ENCODE results near the gene STMN1. TPM values are rescaled to one million over a fixed set of nuclear protein-coding genes. Genes with fewer than 3 reads are reported as not detected.
A peak's percentile ranks its signal among the peaks of the same experiment; 100 is the strongest.
"Not testable (repeated sequence)": the region's sequence is repeated elsewhere in the genome, so short reads cannot be mapped to it uniquely, and the experiment has no call there.

STMN1 gene
- total RNA-seq, 1 donor from 2014 or later = 591 TPM

DNA sequence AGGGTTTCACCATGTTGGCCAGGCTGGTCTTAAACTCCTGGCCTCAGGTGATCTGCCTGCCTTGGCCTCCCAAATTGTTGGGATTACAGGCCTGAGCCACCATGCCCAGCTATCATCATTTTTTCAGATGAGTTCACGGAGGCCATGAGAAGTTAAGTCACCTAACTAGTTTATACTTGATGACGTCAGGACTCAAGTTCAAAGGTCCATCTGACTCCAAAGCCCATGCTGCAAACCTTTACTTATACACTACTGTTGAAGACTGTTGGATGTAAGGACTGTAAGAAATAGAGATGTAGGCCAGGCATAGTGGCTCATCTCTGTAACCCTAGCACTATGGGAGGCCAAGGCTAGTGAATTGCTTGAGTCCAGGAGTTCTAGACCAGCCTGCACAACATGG lies 40.8 kb upstream of the STMN1 start:
- Mint-ChIP-seq H3K27me3 (no peaks in the 10 kb centered on the region), H3K9me3 (peaks cover 4% of the 10 kb centered on the region), H3K4me3 (no peak overlapping the region), H3K27ac (no peak overlapping the region), H3K36me3 (no peaks in the 10 kb centered on the region), H3K4me1 (ENCODE audit: unreplicated experiment) (no peaks in the 10 kb centered on the region)
- no peak for TF ChIP-seq CTCF (conservative IDR thresholded peaks at IDR 0.05)
- no peak for DNase-seq (ENCODE audit: extremely low spot score, unreplicated experiment)

GRCh38 chr1:25945761-25946160 lies 39.5 kb upstream of the STMN1 start:
- Mint-ChIP-seq H3K27me3 (no peaks in the 10 kb centered on the region), H3K4me1 (ENCODE audit: unreplicated experiment) (no peaks in the 10 kb centered on the region), H3K27ac (no peak overlapping the region), H3K4me3 (no peak overlapping the region), H3K36me3 (no peaks in the 10 kb centered on the region), H3K9me3 (peaks cover 4% of the 10 kb centered on the region)
- DNase-seq (ENCODE audit: extremely low spot score, unreplicated experiment) = no peak
- no peak for TF ChIP-seq CTCF (conservative IDR thresholded peaks at IDR 0.05)

DNA sequence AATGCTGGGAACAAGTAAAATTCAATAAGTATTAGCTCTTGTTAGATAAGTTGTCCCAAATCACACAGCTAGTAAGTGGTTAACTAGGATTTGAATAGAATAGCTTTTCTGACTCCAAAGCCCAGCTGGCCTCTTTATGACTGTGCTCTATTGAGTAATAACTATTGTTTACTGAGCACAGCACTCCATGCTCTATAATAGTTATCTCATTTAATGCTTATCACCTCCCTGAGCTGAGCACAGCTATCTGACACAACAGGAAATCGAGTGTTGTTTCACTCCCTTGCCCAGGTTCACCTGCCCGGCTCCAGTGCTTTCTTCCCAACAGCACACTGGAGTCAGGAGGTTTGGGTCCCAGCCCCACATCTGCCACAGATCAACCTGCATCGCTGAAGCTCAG lies 38.8 kb upstream of the STMN1 start:
- Mint-ChIP-seq H3K27ac (no peak overlapping the region), H3K4me3 (no peak overlapping the region), H3K9me3 (peaks cover 4% of the 10 kb centered on the region), H3K4me1 (ENCODE audit: unreplicated experiment) (no peaks in the 10 kb centered on the region), H3K27me3 (no peaks in the 10 kb centered on the region), H3K36me3 (no peaks in the 10 kb centered on the region)
- no peak for DNase-seq (ENCODE audit: extremely low spot score, unreplicated experiment)
- TF ChIP-seq CTCF (conservative IDR thresholded peaks at IDR 0.05) = no peak

- not testable (repeated sequence) for H3K27ac Mint-ChIP-seq; H3K9me3 Mint-ChIP-seq; H3K4me1 Mint-ChIP-seq (ENCODE audit: unreplicated experiment); H3K36me3 Mint-ChIP-seq; H3K4me3 Mint-ChIP-seq; H3K27me3 Mint-ChIP-seq; DNase-seq (ENCODE audit: extremely low spot score, unreplicated experiment)
These were observed 37.3 kb upstream of the STMN1 start for GRCh38 chr1:25943511-25943910.

DNA sequence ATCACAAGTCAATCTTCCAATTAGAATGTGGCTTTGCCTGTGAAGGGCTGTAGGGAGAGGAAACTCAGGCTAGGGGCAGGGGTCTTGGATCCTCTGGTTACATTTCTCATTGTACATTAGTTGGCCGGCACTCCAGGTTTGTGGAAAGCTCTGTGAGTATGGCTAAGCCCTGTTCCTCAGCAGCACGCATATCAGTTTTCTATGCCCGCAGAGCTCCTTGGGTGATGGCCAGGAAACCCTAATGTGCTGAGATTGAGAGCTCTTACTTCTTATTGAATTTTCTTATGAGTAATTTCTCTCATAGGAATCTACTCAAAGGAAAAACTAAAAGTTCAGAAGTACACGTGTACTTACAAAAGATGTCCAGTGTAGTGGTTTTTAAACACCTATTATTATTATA lies 30.7 kb upstream of the STMN1 start:
- DNase-seq (ENCODE audit: extremely low spot score, unreplicated experiment) = no peak
- H3K9me3 Mint-ChIP-seq = no peaks in the 10 kb centered on the region
- no peak for TF ChIP-seq CTCF (conservative IDR thresholded peaks at IDR 0.05)
- peaks cover 15% of the 10 kb centered on the region for H3K4me1 Mint-ChIP-seq (ENCODE audit: unreplicated experiment)
- no peaks in the 10 kb centered on the region for H3K36me3 Mint-ChIP-seq
- no peak overlapping the region for H3K27ac Mint-ChIP-seq
- peaks cover 5% of the 10 kb centered on the region for H3K27me3 Mint-ChIP-seq
- no peak overlapping the region for H3K4me3 Mint-ChIP-seq

DNA sequence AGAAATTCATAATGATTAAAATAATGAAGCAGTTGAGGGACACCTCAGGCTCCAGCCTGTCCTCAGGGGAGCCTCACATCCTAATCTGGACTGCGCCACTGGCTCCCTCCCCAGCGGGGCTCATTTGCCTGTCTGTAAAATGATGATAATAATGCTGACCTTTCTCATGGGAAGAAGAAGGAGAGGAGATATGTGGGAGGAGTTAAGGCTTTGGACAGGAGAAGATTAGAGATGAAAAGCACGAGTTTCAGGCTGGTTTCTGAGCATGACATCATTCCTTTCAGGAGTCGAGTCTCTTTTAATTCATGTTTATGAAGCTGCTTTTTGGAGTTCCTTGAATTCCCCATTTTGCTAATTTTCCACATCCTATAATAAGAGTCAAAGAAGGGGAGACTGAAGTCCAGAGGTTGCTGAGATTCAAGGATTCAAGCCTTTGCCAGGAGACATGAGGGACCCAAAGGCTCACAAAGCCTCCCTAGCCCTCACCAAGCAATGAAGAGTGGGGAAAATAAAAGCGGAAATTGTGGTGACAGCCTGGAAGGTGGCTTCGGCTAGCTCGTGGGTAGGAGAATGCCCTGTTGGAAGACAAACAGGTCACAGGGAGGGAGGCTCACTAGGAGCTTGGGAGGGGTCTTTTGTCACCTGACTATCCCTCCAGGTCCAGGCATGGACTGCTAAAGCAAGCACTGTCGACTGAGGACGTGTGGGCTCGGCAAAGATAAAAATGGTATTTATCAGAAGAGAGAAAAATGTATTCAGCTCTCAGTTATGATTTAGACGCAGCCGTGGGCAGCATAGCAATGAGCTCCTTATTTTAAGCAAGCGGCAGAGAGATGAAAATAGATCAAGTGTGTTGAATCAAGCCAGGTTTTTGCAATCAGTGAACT lies 27.5 kb upstream of the STMN1 start:
- peaks cover 5% of the 10 kb centered on the region for H3K27me3 Mint-ChIP-seq
- H3K4me1 Mint-ChIP-seq (ENCODE audit: unreplicated experiment) = peaks cover 15% of the 10 kb centered on the region
- no peaks in the 10 kb centered on the region for H3K36me3 Mint-ChIP-seq
- TF ChIP-seq CTCF (conservative IDR thresholded peaks at IDR 0.05) = no peak
- peak overlapping the region; percentile 4 for H3K4me3 Mint-ChIP-seq
- DNase-seq (ENCODE audit: extremely low spot score, unreplicated experiment) = no peak
- no peaks in the 10 kb centered on the region for H3K9me3 Mint-ChIP-seq
- H3K27ac Mint-ChIP-seq = peak overlapping the region; percentile 25

- Mint-ChIP-seq H3K4me1 (ENCODE audit: unreplicated experiment) (peaks cover 20% of the 10 kb centered on the region), H3K4me3 (peak overlapping the region; percentile 4)
- H3K9me3 Mint-ChIP-seq; H3K36me3 Mint-ChIP-seq; H3K27me3 Mint-ChIP-seq; H3K27ac Mint-ChIP-seq; DNase-seq (ENCODE audit: extremely low spot score, unreplicated experiment): not testable (repeated sequence)
These were observed 26.7 kb upstream of the STMN1 start for GRCh38 chr1:25932811-25933400.

Data from type B pancreatic cell (in vitro differentiated cells).